HepG2 (cell line): ENCODE results near the gene RICTOR. TPM values are rescaled to one million over a fixed set of nuclear protein-coding genes. Genes with fewer than 3 reads are reported as not detected.

ENCODE experiments used
- ATM ChIP-seq: fragments of 450-650 bp; IDR thresholded peaks from 2 replicates; pipeline ENCODE4 v1.7.1; 2017; ENCODE audit warnings: mild to moderate bottlenecking, borderline replicate concordance
- DNMT1 ChIP-seq: sonication (generic); formaldehyde crosslinking; IDR thresholded peaks from 2 replicates; pipeline ENCODE4 v1.5.1; 2020; ENCODE audit warnings: mild to moderate bottlenecking, missing genetic modification reagents
- FOXM1 ChIP-seq: sonication (generic); formaldehyde crosslinking; IDR thresholded peaks from 2 replicates; pipeline ENCODE4 v1.5.0; 2020; ENCODE audit warnings: missing genetic modification reagents
- HMG20A ChIP-seq: IDR thresholded peaks from 2 replicates; pipeline ENCODE4 v1.6.1; 2016; ENCODE audit warnings: borderline replicate concordance
- IKZF1 ChIP-seq: fragments of 450-650 bp; IDR thresholded peaks from 2 replicates; pipeline ENCODE4 v1.7.1; 2016
- LCORL ChIP-seq, 2 experiments: fragments of 450-650 bp in 1 of 2; sonication (generic) in 1 of 2; formaldehyde crosslinking in 1 of 2; IDR thresholded peaks; 2 replicates each; pipeline versions ENCODE4 v1.5.0 to v1.6.1; 2017 to 2020; ENCODE audit warnings: antibody characterized with exemption in 1 of 2, missing genetic modification reagents in 1 of 2
- MED8 ChIP-seq: sonication (generic); formaldehyde crosslinking; IDR thresholded peaks from 2 replicates; pipeline ENCODE4 v1.8.1; 2023; ENCODE audit warnings: mild to moderate bottlenecking, missing genetic modification reagents; ENCODE audit not compliant: insufficient replicate concordance
- MTA3 ChIP-seq: sonication (generic); formaldehyde crosslinking; IDR thresholded peaks from 2 replicates; pipeline ENCODE4 v1.4.0; 2020; ENCODE audit warnings: missing genetic modification reagents
- NKX3-1 ChIP-seq: sonication (generic); formaldehyde crosslinking; IDR thresholded peaks from 2 replicates; pipeline ENCODE4 v1.5.0; 2020; ENCODE audit warnings: missing genetic modification reagents
- ONECUT2 ChIP-seq: sonication (generic); formaldehyde crosslinking; IDR thresholded peaks from 2 replicates; pipeline ENCODE4 v1.4.0; 2020; ENCODE audit warnings: missing genetic modification reagents
- SP2 ChIP-seq: sonication (generic); formaldehyde crosslinking; IDR thresholded peaks from 2 replicates; pipeline ENCODE4 v1.5.1; 2020; ENCODE audit warnings: mild to moderate bottlenecking, missing genetic modification reagents
- STAT5B ChIP-seq: sonication (generic); formaldehyde crosslinking; IDR thresholded peaks from 2 replicates; pipeline ENCODE4 v1.4.0; 2020; ENCODE audit warnings: missing genetic modification reagents
- TBL1XR1 ChIP-seq: fragments of 150-350 bp; IDR thresholded peaks from 2 replicates; pipeline ENCODE4 v1.6.1; 2014; ENCODE audit warnings: borderline replicate concordance, low read length; ENCODE audit not compliant: partially characterized antibody
- TBX3 ChIP-seq: fragments of 450-650 bp; IDR thresholded peaks from 2 replicates; pipeline ENCODE4 v1.6.1; 2017; ENCODE audit warnings: antibody characterized with exemption, mild to moderate bottlenecking, inconsistent platforms, borderline replicate concordance
- TCF12 ChIP-seq, 2 experiments: fragments of 450-650 bp in 1 of 2; sonication (generic) in 1 of 2; formaldehyde crosslinking in 1 of 2; IDR thresholded peaks; 2 replicates each; pipeline versions ENCODE4 v1.6.1 to v1.8.0; 2017 to 2022; ENCODE audit warnings: antibody characterized with exemption in 1 of 2, mild to moderate bottlenecking in 1 of 2, missing genetic modification reagents in 1 of 2, moderate library complexity in 1 of 2
- WIZ ChIP-seq: sonication (generic); formaldehyde crosslinking; IDR thresholded peaks from 2 replicates; pipeline ENCODE4 v1.5.1; 2020; ENCODE audit warnings: mild to moderate bottlenecking, missing genetic modification reagents
- ZNF12 ChIP-seq: sonication (generic); formaldehyde crosslinking; IDR thresholded peaks from 2 replicates; pipeline ENCODE4 v1.5.0; 2020; ENCODE audit warnings: missing genetic modification reagents
- ZNF460 ChIP-seq: sonication (generic); formaldehyde crosslinking; IDR thresholded peaks from 2 replicates; pipeline ENCODE4 v1.5.1; 2020; ENCODE audit warnings: missing genetic modification reagents, mild to moderate bottlenecking, borderline replicate concordance
- ZNF468 ChIP-seq: sonication (generic); formaldehyde crosslinking; IDR thresholded peaks from 2 replicates; pipeline ENCODE4 v1.8.0; 2022; ENCODE audit warnings: mild to moderate bottlenecking, moderate library complexity, missing genetic modification reagents
- ZNF670 ChIP-seq: sonication (generic); formaldehyde crosslinking; IDR thresholded peaks from 2 replicates; pipeline ENCODE4 v1.8.0; 2022; ENCODE audit warnings: mild to moderate bottlenecking, missing genetic modification reagents, borderline replicate concordance
- ZNF792 ChIP-seq: IDR thresholded peaks from 2 replicates; pipeline ENCODE4 v1.6.1; 2016
- polyA plus RNA-seq, 8 experiments: library from polyadenylated mRNA; depleted of rRNA in 3 of 8; stranded (reverse) in 7 of 8; unstranded in 1 of 8; fragments of >200 nt; fragmentation: Illumina TruSeq in 4 of 8; extraction: Trizol in 4 of 8; gene quantifications; 2 replicates each; pipeline versions ENCODE4 v1.2.1 to v1.2.3, GENCODE V29; 2011 to 2016; ENCODE audit warnings: low read depth in 4 of 8, missing spikeins in 1 of 8, mixed read lengths in 1 of 8; ENCODE audit not compliant: insufficient read depth in 1 of 8
- total RNA-seq, 5 experiments: library from RNA; depleted of rRNA; stranded (reverse); fragments of >200 nt; fragmentation: Illumina TruSeq; extraction: Trizol; gene quantifications; 2 replicates each; pipeline ENCODE4 v1.2.3, GENCODE V29; 2016; ENCODE audit warnings: low read depth in 1 of 5
- TF ChIP-seq, protein P1 (sequence below): IDR thresholded peaks from 2 replicates; pipeline ENCODE4 v1.6.1; 2016; ENCODE audit warnings: low read depth, missing genetic modification reagents, missing compliant biosample characterization
- TF ChIP-seq, protein P2 (sequence below): sonication (generic); formaldehyde crosslinking; IDR thresholded peaks from 2 replicates; pipeline ENCODE4 v1.4.0; 2020; ENCODE audit warnings: mild to moderate bottlenecking, missing genetic modification reagents, borderline replicate concordance
- TF ChIP-seq, protein P3 (sequence below): IDR thresholded peaks from 2 replicates; pipeline ENCODE4 v1.6.1; 2016; ENCODE audit warnings: mild to moderate bottlenecking, missing biosample characterization, missing genetic modification reagents

Gene RICTOR
- total and polyA plus RNA-seq, 2 of the 13 experiments (the other 11 are each of a cell fraction or from before 2014, with no cell fraction given), result 10.7 to 15.4 TPM

DNA sequence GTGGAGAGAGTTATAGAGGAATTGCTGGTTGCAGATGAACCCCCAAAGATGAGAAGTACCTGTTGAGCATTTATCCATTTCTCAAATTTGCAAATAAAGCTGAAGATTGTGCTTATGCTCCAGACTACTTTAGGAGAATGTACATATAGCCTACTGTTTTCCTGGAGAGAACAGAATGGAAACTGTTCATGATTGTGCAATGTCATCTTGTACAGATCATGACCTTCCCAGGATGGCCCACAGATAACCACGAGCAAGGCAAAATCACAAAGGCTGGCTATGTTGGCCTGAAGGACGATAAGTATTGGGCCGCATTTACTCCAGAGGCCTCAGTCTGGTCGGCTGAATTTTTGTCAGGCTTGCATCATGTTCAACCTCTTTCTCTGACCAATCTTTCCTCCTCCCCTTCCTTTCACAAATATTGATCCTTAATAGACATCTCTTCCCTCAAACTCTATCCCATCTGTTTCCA, 28.5 kb upstream of the RICTOR start (continued):
- TF ChIP-seq, protein P1, sequence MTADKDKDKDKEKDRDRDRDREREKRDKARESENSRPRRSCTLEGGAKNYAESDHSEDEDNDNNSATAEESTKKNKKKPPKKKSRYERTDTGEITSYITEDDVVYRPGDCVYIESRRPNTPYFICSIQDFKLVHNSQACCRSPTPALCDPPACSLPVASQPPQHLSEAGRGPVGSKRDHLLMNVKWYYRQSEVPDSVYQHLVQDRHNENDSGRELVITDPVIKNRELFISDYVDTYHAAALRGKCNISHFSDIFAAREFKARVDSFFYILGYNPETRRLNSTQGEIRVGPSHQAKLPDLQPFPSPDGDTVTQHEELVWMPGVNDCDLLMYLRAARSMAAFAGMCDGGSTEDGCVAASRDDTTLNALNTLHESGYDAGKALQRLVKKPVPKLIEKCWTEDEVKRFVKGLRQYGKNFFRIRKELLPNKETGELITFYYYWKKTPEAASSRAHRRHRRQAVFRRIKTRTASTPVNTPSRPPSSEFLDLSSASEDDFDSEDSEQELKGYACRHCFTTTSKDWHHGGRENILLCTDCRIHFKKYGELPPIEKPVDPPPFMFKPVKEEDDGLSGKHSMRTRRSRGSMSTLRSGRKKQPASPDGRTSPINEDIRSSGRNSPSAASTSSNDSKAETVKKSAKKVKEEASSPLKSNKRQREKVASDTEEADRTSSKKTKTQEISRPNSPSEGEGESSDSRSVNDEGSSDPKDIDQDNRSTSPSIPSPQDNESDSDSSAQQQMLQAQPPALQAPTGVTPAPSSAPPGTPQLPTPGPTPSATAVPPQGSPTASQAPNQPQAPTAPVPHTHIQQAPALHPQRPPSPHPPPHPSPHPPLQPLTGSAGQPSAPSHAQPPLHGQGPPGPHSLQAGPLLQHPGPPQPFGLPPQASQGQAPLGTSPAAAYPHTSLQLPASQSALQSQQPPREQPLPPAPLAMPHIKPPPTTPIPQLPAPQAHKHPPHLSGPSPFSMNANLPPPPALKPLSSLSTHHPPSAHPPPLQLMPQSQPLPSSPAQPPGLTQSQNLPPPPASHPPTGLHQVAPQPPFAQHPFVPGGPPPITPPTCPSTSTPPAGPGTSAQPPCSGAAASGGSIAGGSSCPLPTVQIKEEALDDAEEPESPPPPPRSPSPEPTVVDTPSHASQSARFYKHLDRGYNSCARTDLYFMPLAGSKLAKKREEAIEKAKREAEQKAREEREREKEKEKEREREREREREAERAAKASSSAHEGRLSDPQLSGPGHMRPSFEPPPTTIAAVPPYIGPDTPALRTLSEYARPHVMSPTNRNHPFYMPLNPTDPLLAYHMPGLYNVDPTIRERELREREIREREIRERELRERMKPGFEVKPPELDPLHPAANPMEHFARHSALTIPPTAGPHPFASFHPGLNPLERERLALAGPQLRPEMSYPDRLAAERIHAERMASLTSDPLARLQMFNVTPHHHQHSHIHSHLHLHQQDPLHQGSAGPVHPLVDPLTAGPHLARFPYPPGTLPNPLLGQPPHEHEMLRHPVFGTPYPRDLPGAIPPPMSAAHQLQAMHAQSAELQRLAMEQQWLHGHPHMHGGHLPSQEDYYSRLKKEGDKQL (CRISPR knock-in tag), result peak; percentile 74; the same call in 1 of the 2 replicates
- TF ChIP-seq LCORL (IDR thresholded peaks at IDR 0.05), result no peak
- peak; percentile 79 for TF ChIP-seq LCORL (CRISPR knock-in tag; IDR thresholded peaks at IDR 0.05)
- TF ChIP-seq SP2, result no peak
- TF ChIP-seq ZNF468 (CRISPR knock-in tag), result no peak
- peak; percentile 99 for TF ChIP-seq ZNF792
- no peak for TF ChIP-seq ZNF670 (CRISPR knock-in tag)
- TF ChIP-seq, protein P2, sequence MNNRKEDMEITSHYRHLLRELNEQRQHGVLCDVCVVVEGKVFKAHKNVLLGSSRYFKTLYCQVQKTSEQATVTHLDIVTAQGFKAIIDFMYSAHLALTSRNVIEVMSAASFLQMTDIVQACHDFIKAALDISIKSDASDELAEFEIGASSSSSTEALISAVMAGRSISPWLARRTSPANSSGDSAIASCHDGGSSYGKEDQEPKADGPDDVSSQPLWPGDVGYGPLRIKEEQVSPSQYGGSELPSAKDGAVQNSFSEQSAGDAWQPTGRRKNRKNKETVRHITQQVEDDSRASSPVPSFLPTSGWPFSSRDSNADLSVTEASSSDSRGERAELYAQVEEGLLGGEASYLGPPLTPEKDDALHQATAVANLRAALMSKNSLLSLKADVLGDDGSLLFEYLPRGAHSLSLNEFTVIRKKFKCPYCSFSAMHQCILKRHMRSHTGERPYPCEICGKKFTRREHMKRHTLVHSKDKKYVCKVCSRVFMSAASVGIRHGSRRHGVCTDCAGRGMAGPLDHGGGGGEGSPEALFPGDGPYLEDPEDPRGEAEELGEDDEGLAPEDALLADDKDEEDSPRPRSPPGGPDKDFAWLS (CRISPR knock-in tag), result no peak
- TF ChIP-seq NKX3-1, result 0 out of 2 replicates have a peak, but pooled peaks have one; percentile 37
- no peak for TF ChIP-seq IKZF1
- TF ChIP-seq ONECUT2 (CRISPR knock-in tag), result 0 out of 2 replicates have a peak, but pooled peaks have one; percentile 23
- no peak for TF ChIP-seq MED8 (CRISPR knock-in tag)
- TF ChIP-seq MTA3 (CRISPR knock-in tag), result no peak
- no peak for TF ChIP-seq DNMT1 (CRISPR knock-in tag)
- TF ChIP-seq, protein P3, sequence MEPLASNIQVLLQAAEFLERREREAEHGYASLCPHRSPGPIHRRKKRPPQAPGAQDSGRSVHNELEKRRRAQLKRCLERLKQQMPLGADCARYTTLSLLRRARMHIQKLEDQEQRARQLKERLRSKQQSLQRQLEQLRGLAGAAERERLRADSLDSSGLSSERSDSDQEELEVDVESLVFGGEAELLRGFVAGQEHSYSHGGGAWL (CRISPR knock-in tag), result no peak
- no peak for TF ChIP-seq STAT5B
- no peak for TF ChIP-seq ATM
- no peak for TF ChIP-seq TBL1XR1
- no peak for TF ChIP-seq ZNF460
- peak; percentile 56; the same call in 1 of the 2 replicates for TF ChIP-seq ZNF12 (CRISPR knock-in tag)
- no peak for TF ChIP-seq WIZ (CRISPR knock-in tag)
- TF ChIP-seq HMG20A (CRISPR knock-in tag), result peak; percentile 91; the same call in 1 of the 2 replicates
- no peak for TF ChIP-seq TCF12 (IDR thresholded peaks at IDR 0.05)
- no peak for TF ChIP-seq TCF12 (CRISPR knock-in tag; IDR thresholded peaks at IDR 0.05)
- no peak for TF ChIP-seq FOXM1 (CRISPR knock-in tag)
- TF ChIP-seq TBX3, result no peak
